ENCODE data around the gene THSD7B.

GRCh38 chr2:136787970-136788369 is 22.6 kb downstream of the THSD7B start:
- TF ChIP-seq CTCF (IDR thresholded peaks at IDR 0.05; ENCODE audit: control extremely low read depth in 1 of 3, insufficient read depth in 1 of 3, low read depth in 1 of 3, low read length in 3 of 3) (no peak), FOSL1 (IDR thresholded peaks at IDR 0.05; ENCODE audit: insufficient read depth, low read depth, low read length) (no peak), JUN (IDR thresholded peaks at IDR 0.05; ENCODE audit: low read depth, low read length) (no peak), POLR2A (IDR thresholded peaks at IDR 0.05; ENCODE audit: control extremely low read depth in 1 of 2, low read depth in 2 of 2, low read length in 2 of 2) (no peak), HDAC2 (IDR thresholded peaks at IDR 0.05; ENCODE audit: borderline replicate concordance in 1 of 2, low read depth in 2 of 2, low read length in 2 of 2) (no peak), ZNF274 (IDR thresholded peaks at IDR 0.05; ENCODE audit: borderline replicate concordance, extremely low read depth, low read length) (no peak), POLR2AphosphoS5 (IDR thresholded peaks at IDR 0.05; ENCODE audit: low read depth, low read length) (no peak), EP300 (IDR thresholded peaks at IDR 0.05; ENCODE audit: borderline replicate concordance in 1 of 2, low read depth in 2 of 2, low read length in 2 of 2) (no peak), GABPA (IDR thresholded peaks at IDR 0.05; ENCODE audit: borderline replicate concordance, insufficient read depth, low read length) (no peak)
